Fibroblast of skin of back (primary cell): ENCODE measurements around the gene ST8SIA2. TPM values are rescaled to one million over a fixed set of nuclear protein-coding genes. Genes with fewer than 3 reads are reported as not detected.
A peak's percentile ranks its signal among the peaks of the same experiment; 100 is the strongest.

ENCODE experiments used
- DNase-seq: peaks from one replicate; pipeline ENCODE4 v3.0.0-alpha.2; 2013
- polyA plus RNA-seq, 2 experiments: library from polyadenylated mRNA; unstranded; fragments of 120-200 nt; gene quantifications; one replicate each; pipeline ENCODE4 v1.2.1, GENCODE V29; 2013; ENCODE audit not compliant: insufficient read length in 2 of 2

ST8SIA2 gene
- 12.1 TPM for polyA plus RNA-seq (2013, experiment 1 of 2; ENCODE audit: insufficient read length)
- 12.9 TPM for polyA plus RNA-seq (2013, experiment 2 of 2; ENCODE audit: insufficient read length)

DNA sequence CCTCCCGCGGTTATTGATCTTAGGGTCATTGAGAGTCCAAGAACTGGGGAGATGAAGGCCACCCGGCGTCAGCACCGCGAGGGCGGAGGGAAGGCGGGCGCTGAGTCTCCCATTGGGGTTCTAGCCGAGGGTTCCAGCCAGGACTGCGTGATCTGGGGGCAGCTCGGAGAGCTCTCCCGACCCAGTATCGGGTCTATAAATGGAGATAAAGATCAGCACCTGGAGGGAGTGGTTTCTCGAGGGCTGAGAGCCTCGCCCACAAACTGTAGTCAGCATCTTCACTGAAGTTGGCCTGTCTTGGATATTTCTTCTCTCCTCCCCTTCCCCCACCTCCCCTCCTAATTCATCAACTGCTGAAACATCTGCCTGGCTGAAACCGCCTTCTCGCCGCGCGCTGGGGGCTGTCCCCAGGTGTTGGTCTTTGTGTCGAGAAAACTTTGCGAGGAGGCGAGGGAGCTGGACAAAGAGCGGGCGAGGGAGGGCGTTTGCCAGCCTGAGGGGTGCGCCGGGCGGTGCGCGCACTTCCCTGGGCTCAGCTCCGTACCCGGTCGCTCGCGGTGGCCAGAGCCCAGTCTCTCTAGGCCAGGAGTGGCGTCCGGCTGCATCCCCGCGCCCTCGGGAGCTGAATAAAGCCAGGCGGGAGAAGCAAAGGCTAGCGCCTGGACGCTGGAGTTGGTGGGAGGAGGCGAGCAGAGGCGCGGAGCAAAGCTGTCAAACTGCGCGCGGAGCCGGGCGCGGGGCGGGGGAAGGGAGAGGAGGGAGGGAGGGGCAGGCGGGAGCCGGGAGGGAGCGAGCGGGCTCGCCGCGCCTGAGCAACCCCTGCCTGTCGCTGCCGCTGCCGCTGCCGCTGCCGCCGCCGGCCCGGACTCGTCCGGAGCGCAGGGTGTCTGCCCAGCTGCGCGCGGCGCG is at the start of gene ST8SIA2:
TSS of gene ST8SIA2 (plus strand) at position 811 of the 909 bp plus-strand sequence. CDS start 184 bp downstream, outside the sequence.
- peak; percentile 68 for DNase-seq

DNA sequence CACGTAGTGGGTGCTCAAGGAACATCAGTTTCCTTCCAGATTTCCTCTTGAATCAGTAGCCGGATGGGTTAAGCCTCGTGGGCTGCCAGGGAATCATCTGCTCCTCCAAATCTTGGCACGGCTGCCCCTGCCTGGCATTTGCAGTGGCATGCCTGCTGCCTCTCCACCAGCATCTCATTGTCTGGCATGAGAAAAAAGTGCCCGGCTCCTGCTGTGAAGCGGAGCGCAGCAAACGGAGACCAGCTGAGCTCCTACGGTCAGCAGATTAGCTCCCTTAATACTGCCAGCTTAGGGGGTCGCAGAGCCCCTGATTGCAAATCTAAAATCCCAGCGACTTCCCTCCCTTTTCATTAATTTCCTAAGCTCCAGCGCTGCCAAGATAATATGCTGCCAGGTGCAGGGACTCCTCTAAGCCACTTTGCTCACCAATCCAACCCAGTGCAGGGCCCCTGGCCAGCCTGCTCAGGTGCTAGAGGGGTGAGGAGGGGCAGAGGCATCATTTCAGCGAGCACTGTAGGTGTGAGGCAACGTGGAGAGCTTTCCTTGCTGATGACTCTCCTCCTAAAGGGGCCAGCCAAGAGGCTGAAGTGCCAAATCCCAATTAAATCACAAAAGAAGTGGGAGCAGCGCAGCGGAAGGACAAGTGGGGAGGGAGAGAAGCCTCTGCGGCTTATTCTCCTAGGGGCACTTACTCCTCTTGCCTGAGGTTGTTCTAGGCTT is 49.6 kb upstream of the ST8SIA2 start:
- no peak for DNase-seq

DNA sequence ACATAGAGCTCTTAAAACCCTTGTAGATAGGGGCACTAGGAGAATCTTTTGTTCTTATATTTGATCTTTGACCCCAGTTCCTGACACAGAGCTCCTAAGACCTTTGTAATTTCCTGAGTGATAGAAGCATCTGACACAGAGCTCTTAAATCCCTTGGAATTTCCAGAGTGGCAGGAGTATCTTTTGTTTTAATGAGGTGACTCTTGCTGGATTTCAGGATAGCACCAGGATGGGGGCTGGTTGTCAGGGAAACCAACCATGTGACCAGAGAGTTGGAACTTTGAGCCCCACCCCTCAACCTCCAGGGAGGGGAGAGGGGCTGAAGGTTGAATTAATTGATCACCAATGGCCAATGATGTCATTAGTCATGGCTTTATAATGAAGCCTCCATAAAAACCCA is 47.6 kb upstream of the ST8SIA2 start:
- DNase-seq, result no peak

GRCh38 chr15:92355307-92355706 is 38.4 kb upstream of the ST8SIA2 start:
- DNase-seq, result no peak

- no peak for DNase-seq
These were observed 32.2 kb upstream of the ST8SIA2 start for GRCh38 chr15:92361321-92362000.

- no peak for DNase-seq
These were observed 31.7 kb upstream of the ST8SIA2 start for GRCh38 chr15:92362001-92362350.

GRCh38 chr15:92365084-92365483 is 28.6 kb upstream of the ST8SIA2 start:
- peak; percentile 77 for DNase-seq

DNA sequence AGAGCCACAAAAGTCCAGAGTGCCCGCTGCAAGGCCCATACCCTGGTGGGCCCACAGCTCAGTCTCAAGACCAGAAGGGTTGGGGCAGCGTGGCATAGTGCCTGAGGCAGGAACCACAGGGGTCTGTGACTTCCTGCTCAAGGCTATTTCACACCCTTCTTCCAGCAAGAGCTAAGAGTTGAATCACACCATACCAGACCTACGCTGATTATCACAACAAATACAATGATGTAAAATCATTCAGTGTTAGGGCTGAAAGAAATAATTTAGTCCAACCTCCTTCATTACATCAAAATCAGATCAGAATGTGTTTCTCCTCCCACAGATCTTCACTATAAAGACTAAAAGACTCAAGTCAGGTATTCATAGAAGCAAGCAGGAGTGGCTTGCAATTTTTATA is 27.8 kb upstream of the ST8SIA2 start:
- peak; percentile 20 for DNase-seq

DNA sequence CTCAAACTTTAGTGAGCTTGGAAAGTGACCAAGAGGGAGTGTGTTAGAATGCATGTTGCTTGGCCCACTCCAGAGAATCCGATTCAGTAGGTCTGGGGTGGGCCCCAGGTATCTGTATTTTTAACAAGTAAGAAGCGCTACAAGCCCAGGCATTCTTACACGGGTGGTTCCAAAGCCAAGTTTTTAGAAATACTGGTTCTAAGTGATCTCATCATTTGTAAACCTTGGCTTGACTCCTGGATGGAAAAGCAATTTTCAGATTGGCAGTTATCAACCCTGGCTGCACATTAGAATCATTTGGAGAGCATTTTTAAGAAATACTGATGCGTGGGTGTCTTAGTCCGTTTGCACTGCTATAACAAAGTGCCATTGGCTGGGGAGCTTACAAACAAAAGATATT is 27.3 kb upstream of the ST8SIA2 start:
- no peak for DNase-seq

GRCh38 chr15:92375057-92375456 is 18.6 kb upstream of the ST8SIA2 start:
- no peak for DNase-seq

DNA sequence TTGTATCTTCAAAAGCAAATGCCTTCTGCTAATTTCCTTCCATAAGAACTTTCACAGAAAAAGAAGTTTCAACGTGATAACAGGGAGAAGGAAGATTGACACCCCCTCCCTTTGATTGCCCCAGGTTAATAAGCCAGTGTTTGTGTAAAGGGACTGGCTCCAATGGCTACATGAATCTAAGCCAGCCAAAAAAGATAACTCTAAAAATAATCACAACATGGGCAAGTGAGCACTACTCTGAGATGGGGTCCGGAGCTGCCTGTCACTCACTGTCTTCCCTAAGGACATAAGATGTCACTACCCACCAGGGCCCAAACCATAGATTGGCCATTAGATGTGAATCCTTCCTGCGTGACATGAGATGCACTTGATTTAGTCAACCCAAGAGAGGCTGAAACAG is 17.6 kb upstream of the ST8SIA2 start:
- DNase-seq, result no peak

- peak; percentile 81 for DNase-seq
These were observed 16.4 kb upstream of the ST8SIA2 start for GRCh38 chr15:92377083-92377789.

DNA sequence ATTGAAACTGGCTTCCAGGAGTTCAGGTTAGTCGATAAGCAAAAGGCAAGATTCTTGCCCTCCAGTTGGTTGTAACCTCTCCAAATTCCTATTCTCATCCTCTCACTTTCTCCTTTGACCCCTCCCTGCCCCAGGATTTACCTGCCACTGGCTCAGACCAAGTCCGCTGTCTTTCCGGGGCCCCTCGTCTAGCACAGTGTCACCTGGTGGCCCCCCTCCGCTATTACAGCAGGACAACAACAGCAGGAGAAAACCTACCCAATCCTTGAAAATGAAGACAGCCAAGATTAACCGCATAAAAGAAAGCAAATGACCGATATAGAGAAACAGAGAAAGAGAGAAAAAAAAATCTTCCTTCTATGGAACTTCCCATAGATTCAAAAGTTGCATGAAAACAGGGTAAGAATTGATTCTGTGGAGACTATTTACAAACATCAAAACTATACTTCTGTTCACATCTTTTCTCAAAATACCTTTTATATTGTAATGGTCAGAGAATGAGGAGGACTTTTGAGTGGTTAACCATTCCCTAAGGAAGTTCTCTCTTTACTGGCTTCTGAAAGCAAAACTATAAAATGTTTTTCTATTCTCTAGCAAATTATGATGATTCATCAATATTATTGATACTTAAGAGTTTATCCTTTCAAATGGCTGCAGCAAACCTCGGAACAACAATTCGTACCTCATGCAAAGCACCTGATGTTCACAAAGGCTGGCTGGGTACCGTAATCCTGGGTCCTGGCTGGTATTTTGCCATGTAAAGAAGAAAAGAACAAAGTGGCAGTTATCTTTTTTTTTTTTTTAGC is 10.0 kb upstream of the ST8SIA2 start:
- no peak for DNase-seq

DNA sequence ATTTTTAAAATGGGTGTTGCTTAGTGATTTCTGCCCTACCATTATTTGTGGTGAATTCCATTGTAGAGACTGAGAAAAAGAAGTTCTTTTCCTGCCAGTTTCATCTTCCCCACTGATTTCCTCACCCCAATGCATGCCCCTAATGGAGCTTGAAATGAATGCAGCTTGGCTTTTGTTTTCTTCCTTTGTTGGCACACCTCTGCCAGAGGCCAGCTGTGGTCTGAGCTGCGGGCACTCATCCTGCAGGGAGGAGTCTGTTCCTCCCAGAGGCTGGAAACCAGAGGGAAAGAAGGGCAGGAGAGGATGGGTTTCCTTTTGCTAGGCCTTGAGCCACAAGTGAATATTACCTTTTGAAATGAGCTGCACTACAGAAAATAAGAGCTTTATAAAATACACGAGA is 9.3 kb upstream of the ST8SIA2 start:
- no peak for DNase-seq

DNA sequence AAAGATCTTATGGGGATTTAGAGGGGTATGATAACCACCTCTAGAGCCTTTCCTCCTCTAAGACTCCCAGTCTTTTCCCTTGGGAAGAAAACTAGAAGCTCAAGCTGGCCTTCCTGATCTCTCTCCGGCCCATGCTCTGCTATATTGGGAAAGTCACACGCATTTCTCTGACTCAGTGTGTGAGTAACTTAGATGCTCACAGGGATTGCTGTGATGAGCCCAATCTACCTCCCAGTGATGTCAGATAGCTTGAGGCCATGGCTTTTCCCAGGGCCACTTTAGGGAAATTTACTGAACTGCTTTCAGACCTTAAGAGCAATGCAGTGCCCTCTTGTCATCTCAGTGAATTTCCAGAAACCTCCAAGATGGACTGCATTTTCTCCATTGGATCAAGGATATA is 8.6 kb upstream of the ST8SIA2 start:
- peak; percentile 86 for DNase-seq

GRCh38 chr15:92391640-92392039 is 2.0 kb upstream of the ST8SIA2 start:
- DNase-seq, result peak; percentile 59

DNA sequence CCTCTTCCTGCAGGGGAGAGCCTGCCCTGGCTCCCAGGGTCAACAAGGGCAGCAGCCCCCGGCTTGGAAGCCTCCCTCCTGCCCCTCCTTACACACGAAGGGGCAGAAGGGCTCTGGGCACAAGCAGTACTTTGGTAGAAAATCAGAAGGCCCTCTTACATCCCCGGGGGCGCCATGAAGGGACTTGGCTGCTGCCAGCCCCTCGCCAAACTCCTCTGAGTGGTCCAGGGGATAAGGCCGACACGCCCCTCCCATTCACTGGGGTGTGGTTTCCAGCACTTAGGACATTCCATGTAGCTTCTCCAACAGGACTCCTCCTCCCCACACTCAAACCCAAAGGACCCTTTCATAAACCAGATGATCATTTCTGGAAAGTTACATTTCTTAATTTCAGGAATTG is 1.2 kb upstream of the ST8SIA2 start:
- DNase-seq, result no peak

DNA sequence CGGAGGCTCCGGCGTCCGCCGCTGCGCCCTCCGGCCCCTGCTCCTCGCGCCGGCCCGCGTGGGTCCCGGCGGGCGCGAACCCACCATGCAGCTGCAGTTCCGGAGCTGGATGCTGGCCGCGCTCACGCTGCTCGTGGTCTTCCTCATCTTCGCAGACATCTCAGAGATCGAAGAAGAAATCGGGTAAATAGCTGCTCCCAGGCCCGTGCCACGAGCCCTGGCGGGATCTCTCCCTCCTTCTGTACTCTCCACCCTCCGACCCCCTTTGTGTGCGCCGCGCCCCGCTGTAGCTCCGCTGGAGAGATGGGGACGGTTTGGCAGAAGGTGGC is 263 bp downstream of the ST8SIA2 start:
- peak; percentile 31 for DNase-seq

DNA sequence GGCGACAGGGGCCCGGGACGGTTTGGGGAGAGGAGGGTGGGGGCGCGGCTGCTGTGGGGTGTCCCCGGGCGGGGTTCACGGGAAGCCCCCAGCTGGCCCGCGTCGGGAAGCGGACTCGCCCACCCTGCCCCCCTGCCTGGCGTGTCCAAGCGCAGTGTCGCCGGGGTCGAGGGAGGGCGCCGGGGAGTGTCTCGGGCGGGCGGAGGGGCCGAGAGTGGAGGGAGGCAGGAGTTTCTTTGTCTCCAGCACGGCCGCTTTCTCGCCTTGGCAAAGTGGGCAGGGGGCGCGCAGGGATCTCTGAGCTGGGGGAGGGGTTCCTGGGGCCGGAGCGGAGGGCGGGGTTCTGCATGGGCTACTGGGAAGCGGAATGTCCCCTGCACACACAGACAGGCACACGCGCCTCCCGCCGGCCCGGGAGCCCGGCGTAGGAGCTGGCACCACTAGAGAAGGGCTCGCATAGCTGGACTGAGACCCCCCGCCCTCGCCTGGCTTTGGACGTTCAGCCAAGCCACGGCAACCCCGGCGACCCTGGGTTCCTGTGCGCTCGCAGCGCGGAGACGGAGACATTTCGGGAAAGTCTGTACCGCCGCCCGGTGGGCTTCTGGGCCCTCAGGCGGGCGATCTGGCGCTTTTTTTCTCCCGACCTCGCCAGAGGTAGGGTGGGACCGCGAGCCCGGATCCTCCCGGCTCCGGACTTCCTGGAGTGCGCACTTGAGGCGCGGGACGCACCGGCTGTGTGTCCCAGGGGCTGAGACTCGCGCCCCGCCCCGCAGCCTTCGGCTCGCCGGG is 822 bp downstream of the ST8SIA2 start:
- DNase-seq, result peak; percentile 27

- no peak for DNase-seq
These were observed 1.5 kb downstream of the ST8SIA2 start for GRCh38 chr15:92395098-92395635.
